GM23338 (cell line): ENCODE results near the gene FKBP7.

Experiments used
- CTCF ChIP-seq, 2 experiments: fragments of 200-600 bp in 1 of 2; sonication (generic) in 1 of 2; conservative IDR thresholded peaks; 2 replicates each; pipeline versions ENCODE4 v1.5.1 to v1.6.1; 2016 to 2017; ENCODE audit warnings: antibody characterized with exemption in 2 of 2, low read depth in 2 of 2, mild to moderate bottlenecking in 2 of 2, moderate library complexity in 1 of 2
- EZH2 ChIP-seq: fragments of 200-600 bp; sonication (generic); IDR thresholded peaks from one replicate; pipeline ENCODE4 v1.8.0; 2017; ENCODE audit warnings: antibody characterized with exemption, mild to moderate bottlenecking, low read depth; ENCODE audit not compliant: unreplicated experiment
- JUNB ChIP-seq: IDR thresholded peaks from one replicate; pipeline ENCODE4 v1.6.1; 2016; ENCODE audit warnings: antibody characterized with exemption; ENCODE audit not compliant: unreplicated experiment
- NANOG ChIP-seq: IDR thresholded peaks from 2 replicates; pipeline ENCODE4 v1.6.1; 2016; ENCODE audit warnings: antibody characterized with exemption, borderline replicate concordance
- POLR2AphosphoS5 ChIP-seq: IDR thresholded peaks from 2 replicates; pipeline ENCODE4 v1.6.1; 2016; ENCODE audit warnings: antibody characterized with exemption, low read depth

GRCh38 chr2:178506949-178507348 is 28.5 kb upstream of the FKBP7 start:
- no peak for TF ChIP-seq CTCF (conservative IDR thresholded peaks at IDR 0.05; ENCODE audit: low read depth in 2 of 2)
- TF ChIP-seq EZH2 = no peak
- no peak for TF ChIP-seq POLR2AphosphoS5
- no peak for TF ChIP-seq NANOG
- TF ChIP-seq JUNB = no peak
